ENCODE data around the gene IL17RD.

The IL17RD gene

GRCh38 chr3:57184526-57184925, 19.4 kb upstream of the IL17RD start:
- no peaks in the 10 kb centered on the region for H3K36me3 ChIP-seq
- H3K4me1 ChIP-seq (ENCODE audit: control insufficient read depth in 1 of 2, insufficient read depth in 1 of 2, low read depth in 1 of 2, low read length in 1 of 2) = peaks cover 0 to 2% of the 10 kb centered on the region in 2 experiments
- TF ChIP-seq CTCF (IDR thresholded peaks at IDR 0.05) = no peak
- no peak overlapping the region for H3K27ac ChIP-seq
- no peaks in the 10 kb centered on the region for H3K9me3 ChIP-seq
- H3K4me3 ChIP-seq (ENCODE audit: low read depth in 1 of 2, low read length in 1 of 2) = no peak overlapping the region
- no peaks in the 10 kb centered on the region for H3K27me3 ChIP-seq

GRCh38 chr3:57179580-57180410, 14.6 kb upstream of the IL17RD start:
- Histone ChIP-seq H3K9me3 (no peaks in the 10 kb centered on the region), H3K36me3 (no peaks in the 10 kb centered on the region), H3K27me3 (no peaks in the 10 kb centered on the region), H3K27ac (no peak overlapping the region), H3K4me1 (ENCODE audit: control insufficient read depth in 1 of 2, insufficient read depth in 1 of 2, low read depth in 1 of 2, low read length in 1 of 2) (peaks cover 22 to 27% of the 10 kb centered on the region in 2 experiments), H3K4me3 (ENCODE audit: low read depth in 1 of 2, low read length in 1 of 2) (no peak overlapping the region)
- no peak for TF ChIP-seq CTCF (IDR thresholded peaks at IDR 0.05)

DNA sequence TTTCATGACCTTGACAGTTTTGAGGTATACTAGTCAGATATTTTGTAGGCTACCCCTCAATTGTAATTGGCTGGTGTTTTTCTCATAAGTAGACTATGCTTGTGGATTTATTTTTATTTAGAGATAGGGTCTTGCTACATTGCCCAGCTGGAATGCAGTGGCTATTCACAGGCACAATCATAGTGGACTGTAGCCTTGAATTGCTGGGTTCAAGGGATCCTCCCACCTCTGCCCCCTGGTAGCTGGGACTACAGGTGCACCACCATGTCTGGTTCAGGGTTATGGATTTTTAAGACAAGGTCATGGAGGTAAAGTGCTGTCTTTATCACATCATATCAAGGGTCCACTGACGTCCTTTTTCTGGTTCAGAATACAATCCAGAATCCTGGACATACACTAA, 10.9 kb upstream of the IL17RD start:
- Histone ChIP-seq H3K36me3 (no peaks in the 10 kb centered on the region), H3K27me3 (no peaks in the 10 kb centered on the region), H3K27ac (no peak overlapping the region), H3K4me3 (ENCODE audit: low read depth in 1 of 2, low read length in 1 of 2) (no peak overlapping the region), H3K9me3 (no peaks in the 10 kb centered on the region), H3K4me1 (ENCODE audit: control insufficient read depth in 1 of 2, insufficient read depth in 1 of 2, low read depth in 1 of 2, low read length in 1 of 2) (peaks cover 27 to 43% of the 10 kb centered on the region in 2 experiments)
- TF ChIP-seq CTCF (IDR thresholded peaks at IDR 0.05) = no peak

DNA sequence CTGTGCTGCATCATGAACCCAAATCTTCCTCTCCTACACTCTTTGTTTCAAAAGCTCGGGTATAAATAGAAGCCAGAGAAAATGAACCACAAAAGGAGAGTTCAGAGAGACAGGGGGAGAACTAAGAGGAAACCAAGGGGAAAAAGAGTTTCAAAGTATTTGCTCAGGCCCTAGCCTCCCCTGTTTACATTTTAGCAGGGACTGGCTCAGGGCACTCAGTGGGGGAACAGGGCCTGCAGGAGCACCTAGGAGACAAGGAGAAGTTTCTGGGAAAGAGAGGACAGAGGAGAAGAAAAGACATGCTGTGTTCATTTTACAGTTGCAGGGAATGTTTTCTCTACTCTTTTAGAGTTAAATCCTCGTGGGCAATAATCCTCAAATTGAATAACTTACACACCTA, 8.5 kb upstream of the IL17RD start:
- Histone ChIP-seq H3K4me1 (ENCODE audit: control insufficient read depth in 1 of 2, insufficient read depth in 1 of 2, low read depth in 1 of 2, low read length in 1 of 2) (peaks cover 26 to 39% of the 10 kb centered on the region in 2 experiments), H3K27ac (no peak overlapping the region), H3K4me3 (ENCODE audit: low read depth in 1 of 2, low read length in 1 of 2) (no peak overlapping the region), H3K9me3 (no peaks in the 10 kb centered on the region), H3K36me3 (no peaks in the 10 kb centered on the region), H3K27me3 (peaks cover 12% of the 10 kb centered on the region)
- no peak for TF ChIP-seq CTCF (IDR thresholded peaks at IDR 0.05)

GRCh38 chr3:57170946-57171345, 5.8 kb upstream of the IL17RD start:
- peaks cover 39% of the 10 kb centered on the region for H3K27me3 ChIP-seq
- no peaks in the 10 kb centered on the region for H3K9me3 ChIP-seq
- peaks cover 18 to 31% of the 10 kb centered on the region in 2 experiments for H3K4me1 ChIP-seq (ENCODE audit: control insufficient read depth in 1 of 2, insufficient read depth in 1 of 2, low read depth in 1 of 2, low read length in 1 of 2)
- TF ChIP-seq CTCF (IDR thresholded peaks at IDR 0.05) = no peak
- no peak overlapping the region for H3K27ac ChIP-seq
- no peak overlapping the region for H3K4me3 ChIP-seq (ENCODE audit: low read depth in 1 of 2, low read length in 1 of 2)
- H3K36me3 ChIP-seq = no peaks in the 10 kb centered on the region

All from neutrophil (primary cell).